Fibroblast of skin of left biceps (primary cell): ENCODE results near the gene AGAP1.

ENCODE experiments used
- DNase-seq, 2 experiments: peaks; one replicate each; pipeline ENCODE4 v3.0.0-alpha.2; 2013; ENCODE audit warnings: low read depth in 2 of 2

The AGAP1 gene

DNA sequence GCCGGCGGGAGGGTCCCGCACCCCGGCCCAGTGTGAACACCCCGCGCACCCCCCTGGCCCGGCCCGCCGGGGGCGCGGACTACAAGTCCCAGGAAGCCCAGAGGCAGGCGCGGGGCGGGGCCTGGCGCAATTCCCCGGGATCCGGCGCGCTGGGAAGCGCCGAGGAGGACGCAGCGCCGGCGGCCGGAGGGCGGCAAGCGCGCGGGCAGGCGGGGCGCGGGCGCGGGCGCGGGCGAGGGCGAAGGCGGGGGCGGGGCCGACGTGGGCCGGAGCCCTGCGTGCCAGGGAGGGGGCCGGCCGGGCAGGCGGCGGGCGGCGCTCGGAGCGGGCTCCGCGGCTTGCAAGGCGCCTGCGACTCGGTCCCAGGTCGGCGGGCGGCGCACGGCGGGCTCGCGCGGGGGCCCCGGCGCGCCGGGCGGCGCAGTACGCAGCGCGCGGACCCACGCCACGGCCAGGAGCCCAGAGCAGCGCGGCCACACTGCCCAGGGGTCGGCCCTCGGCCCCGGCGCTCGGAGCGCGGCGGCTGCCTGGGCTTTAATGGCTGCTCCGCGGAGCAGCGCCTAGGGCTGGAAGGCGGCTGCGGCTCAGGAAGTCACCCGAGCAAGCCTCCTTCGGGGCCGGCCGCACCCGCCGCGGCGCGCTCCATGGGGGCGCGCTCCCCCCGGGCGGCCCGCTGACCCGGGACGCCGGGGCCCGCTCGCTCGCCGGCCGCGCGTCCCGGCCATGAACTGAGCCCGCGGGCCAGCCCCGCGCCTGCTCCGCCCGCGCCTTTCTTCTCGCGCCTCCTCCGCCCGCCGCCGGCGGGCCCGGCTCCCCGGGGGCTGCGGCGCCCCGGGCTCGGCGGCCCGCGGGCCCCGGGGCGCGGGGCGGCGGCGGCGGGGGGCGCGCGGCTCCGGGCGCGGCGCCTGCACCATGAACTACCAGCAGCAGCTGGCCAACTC lies at the start of gene AGAP1:
TSS of gene AGAP1 (plus strand) at position 269 of the 941 bp plus-strand sequence.
- peak; percentile 61 to 65 for DNase-seq

DNA sequence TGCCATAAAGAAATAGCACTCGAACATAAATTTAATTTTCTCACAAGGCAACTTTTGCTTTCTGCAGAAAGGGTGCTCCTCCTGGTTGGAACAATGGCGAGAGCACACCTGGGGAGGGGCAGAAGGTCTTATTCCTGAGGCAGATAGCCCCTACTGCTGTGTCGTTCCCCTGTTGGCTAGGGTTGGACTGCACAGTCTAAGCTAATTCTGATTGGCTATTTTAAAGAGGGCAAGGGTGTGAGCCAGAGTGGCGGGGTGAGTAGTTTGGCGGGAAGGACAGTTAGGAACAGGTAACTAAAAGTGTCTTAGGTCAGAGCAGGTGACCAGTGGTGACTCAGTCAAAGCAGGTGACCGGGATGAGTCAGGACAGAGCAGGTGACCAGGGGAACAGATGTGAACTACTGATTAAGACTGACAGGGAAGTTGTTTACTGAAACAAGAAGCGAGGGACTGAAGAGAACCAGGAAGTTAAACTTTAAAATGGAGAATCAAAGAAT lies 49.7 kb upstream of the AGAP1 start:
- DNase-seq, result no peak

DNA sequence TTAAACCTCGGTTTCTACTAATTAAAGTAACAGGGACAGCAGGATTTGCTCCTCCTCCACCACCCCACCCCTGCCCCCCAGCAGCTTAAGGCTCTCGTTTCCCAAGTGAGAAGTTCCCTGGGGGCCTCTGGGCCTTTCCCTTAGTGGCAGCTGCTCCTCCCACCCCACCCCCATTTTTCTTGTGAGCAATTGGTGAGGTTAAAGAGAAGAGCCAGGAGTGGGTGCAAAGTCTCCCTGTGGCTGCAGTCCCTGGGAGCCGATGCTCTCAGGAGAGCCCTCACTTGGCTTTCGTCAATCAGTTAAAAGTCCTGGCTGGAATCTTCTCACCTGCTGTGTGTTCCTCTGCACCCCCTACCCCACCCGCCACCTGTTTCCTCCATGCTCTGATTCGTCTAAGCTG lies 48.7 kb upstream of the AGAP1 start:
- DNase-seq, result no peak

DNA sequence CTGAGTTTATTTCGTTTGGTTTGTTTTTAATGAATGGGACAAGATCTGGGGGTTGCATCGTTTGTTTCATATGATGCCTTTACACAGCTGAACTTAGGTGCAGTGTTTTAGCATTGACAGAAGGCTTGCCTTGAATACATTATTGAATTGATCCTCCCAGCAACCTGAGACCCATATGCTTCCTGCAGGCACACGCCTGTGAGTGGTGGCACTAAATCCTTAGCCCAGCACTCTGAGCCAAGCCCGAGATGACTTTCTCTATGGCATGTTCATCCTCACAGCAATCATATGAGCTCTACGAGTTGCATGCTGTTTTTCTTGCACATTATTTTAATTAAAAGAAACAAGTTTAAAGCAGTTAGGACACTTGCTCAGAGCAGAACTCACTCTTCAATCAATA lies 47.8 kb upstream of the AGAP1 start:
- DNase-seq, result no peak

DNA sequence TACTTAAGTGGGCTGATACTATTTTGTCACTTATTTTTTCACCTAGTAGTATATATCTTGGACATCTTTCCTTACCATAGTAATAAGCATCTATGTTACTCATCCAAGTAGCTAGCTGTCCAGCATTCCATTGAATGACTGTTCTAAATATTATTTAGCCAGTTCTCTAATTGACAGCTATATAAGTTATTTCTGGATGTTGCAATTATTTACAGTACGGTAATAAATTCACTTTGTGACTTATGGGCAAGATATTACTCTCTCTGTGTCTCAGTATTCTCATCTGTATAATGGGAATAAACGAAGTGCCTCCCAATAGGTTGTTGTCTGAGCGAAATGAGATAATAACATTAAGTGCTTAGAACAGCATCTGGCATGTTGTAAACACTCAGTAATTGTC lies 46.6 kb upstream of the AGAP1 start:
- peak in 1 of 2 experiments; percentile 10 for DNase-seq

DNA sequence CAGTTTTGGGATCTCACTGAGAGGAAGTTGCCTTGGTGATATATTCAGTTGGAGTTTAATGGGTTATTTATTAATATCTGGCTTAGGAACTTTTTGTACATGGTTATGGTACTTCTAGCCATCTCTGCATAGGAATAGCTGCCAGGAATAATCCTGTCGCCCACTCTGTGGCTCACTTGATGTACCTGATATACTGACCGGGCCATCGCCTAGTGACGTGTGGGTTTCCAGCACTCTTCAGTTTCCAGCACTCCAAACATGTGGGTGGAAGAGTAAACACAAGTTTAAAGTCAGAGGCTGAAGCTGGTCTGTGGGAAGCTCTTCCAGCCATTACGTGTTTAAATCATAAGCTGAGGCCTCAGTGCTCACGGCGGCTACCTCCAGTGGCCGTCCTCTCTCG lies 44.3 kb upstream of the AGAP1 start:
- DNase-seq, result no peak

DNA sequence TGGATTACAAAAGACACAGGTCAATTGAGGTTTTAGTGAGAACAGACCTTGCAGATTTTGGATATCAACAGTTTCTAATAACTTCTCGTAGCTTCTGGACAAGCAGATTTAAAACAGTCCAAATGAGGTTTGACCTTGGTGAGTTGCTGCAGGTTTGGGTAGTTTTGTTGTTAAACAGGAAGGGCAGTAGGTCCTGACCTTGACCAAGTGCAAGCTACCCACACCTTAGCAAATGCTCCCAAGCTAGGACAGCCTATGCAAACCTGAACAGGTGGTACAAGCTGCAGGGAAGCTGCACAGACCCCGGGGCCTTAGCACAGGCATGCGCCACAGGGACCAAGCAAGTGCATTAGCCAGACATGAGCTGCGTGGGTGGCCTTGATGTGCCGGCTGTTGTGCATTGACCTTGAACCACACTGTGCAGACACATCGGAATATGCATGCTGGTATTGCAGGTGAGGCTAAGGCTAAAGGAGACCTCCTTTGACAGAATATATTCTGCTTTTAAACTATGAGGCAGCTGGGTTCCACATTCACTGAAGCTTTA lies 40.2 kb upstream of the AGAP1 start:
- no peak for DNase-seq

DNA sequence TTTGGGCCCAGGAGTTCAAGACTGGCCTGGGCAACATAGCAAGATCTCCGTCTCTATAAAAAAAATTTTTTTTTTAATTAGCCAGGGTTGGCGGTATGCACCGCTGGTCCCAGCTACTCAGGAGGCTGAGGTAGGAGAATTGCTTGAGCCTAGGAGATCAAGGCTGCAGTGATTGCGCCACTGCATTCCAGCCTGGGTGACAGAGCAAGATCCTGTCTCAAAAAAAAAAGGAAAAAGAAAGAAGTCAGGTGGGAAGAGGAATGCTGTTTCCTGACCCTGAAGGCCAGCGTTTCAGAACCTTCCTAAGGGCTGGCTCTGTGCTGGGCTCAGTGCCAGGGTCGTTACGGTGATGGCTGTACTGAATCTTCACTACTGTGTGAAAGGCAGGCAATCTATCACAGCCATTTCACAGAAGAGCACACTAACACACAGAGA lies 35.0 kb upstream of the AGAP1 start:
- no peak for DNase-seq

DNA sequence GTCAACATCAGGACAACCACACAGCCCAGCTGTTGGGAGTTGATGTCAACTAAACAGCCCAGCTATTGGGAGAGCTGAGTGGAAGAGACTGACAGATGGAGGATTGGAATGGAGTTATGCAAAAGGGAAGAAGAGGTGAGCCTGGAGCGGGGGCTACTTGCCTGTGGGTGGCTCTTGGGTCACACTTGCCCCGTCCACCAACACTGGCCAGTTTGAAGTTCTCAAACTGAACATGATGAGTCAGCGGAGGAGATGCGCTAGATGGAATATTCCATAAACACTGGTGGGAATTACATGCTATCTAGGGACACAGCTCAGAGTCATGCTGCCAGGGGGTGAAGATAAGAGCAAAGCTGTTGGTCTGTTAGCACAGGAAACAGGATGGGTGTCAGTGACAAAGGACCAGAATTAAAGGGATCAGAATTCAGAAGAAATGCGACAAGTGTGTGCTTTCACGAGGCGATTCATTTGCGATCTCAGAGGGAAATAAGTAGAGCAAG lies 33.2 kb upstream of the AGAP1 start:
- DNase-seq, result no peak

DNA sequence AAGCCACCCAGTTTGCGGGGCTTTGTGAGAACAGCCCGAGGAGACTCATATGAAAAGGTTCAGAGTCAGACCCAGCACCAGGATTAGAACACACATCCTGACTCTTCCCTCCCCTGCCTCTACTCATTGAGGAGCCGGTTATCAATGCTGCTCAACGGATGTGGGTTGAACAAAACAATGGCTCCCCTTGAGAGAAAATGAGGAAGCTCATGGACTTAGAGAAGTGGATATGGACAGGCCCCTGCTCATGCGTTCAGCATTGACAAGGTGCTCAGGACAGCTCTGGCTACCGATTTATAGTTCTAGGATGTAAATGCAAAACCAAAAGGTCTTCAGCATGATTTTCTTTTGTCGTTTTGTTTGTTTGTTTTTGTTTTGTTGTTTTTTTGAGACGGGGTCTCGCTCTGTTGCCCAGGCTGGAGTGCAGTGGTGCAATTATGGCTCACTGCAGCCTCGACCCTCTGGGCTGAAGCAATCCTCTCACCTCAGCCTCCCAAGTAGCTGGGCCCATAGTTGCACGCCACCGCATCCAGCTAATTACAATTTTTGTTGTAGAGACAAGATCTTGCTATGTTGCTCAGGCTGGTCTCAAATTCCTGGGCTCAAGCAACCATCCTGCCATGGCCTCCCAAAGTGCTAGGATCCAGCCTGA lies 32.0 kb upstream of the AGAP1 start:
- DNase-seq, result no peak

DNA sequence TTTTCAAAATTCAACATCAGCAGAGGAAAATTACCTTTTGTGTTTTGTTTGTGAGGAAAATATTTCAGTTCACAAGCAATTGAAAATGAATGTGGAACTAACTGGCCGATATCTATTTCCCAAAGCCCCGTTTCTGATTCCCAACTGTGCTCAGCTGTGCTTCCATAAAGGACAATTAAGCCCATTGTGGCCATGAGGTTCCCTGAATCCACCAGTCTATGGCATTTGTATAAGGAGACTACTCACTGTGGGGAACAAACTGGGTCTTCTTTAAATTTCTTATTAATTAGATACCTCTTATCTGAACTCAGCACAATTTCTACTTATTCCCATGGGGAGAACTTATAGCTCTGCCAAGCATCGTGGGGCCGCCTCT lies 31.4 kb upstream of the AGAP1 start:
- DNase-seq, result no peak

DNA sequence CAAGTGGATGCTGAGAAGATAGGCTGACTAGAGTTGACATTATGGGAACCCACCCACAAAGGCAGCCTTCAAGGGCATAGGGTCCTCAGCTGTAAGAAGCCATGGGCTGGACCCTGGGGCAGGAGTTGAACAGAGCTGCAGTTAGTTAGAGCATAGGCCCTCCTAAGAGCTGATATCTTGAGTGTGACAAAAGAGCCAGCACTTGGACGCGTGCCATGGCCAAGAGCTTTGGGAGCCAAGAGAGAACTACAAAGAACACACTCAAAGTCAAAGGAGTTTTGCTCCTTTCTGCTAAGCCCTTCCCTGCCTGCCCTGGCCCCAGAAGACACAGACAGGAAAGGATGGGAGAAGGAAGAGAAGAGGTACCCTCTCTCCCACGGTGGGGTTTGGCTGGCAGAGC lies 29.9 kb upstream of the AGAP1 start:
- no peak for DNase-seq

DNA sequence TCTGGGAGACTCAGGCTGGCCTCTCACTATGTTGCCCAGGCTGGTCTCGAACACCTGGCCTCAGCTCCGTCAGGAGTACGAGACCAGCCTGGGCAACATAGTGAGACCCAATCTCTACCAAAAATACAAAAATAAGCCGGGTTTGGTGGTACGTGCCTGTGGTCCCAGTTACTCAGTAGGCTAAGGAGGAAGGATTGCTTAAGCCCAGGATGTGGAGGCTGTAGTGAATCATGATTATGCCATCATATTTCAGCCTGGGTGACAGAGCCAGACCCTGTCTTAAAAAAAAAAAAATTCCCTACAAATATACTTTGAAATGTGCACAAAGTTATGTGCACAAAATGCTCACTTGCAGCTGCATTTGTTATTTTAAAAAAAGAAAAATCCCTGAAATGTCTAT lies 26.3 kb upstream of the AGAP1 start:
- no peak for DNase-seq

DNA sequence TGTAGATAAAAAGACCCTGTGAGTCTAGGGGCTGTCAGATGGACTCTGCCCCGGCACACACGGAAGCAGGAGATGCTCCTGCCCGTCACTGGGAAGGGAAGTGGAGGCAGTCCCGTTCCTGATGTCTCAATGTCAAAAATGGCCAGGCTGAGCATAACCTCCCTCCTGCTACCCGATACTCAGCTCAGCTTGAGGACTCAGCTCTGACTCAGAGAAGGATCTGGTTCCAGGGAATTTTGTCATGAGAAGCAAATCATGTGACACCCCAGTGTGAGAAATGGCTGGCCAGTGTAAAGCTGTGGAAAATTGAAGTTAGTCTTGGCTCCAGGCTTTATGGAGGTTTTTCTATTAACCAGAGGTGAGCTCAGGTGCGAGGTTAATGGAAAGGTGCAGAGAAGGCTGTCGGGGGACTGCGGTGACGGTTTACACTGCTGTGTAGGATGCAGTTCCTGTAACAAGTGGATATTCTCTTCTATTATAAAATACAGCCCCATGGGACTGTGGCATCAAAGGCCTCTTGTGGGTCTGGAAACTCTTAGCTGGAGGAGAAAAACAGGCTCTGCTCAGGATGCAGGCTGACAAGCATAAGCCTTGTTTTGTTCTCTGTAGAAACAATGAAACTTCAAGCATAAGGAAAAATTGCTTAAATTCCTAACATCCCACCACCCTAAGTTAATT lies 24.7 kb upstream of the AGAP1 start:
- peak; percentile 41 to 44 for DNase-seq

DNA sequence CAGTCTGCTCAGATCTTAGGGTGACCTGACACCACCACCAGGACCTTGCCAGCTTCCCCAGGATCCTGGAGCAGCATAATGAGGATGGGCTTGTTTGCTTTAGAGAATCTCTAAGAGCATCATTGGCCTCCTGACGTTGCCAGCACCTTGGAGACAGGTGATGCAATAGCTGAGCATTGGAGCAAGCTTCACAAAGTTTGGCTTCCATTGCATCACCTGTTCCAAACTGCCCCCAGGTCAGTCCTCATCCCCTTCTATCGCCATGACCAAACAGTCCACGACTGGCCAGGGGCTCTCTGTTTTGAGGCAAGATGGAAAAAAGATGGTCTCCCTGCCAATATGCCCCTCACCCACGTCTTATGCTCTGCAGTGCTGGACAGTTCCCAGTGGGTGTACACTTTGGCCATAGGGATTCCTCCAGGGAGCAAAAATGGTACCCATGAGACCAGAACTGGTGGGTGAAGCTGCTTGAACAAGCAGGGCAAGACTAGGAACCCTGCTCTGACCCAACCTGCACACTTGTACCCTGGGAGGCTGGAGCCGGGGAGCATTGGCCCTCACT lies 22.6 kb upstream of the AGAP1 start:
- DNase-seq, result no peak

DNA sequence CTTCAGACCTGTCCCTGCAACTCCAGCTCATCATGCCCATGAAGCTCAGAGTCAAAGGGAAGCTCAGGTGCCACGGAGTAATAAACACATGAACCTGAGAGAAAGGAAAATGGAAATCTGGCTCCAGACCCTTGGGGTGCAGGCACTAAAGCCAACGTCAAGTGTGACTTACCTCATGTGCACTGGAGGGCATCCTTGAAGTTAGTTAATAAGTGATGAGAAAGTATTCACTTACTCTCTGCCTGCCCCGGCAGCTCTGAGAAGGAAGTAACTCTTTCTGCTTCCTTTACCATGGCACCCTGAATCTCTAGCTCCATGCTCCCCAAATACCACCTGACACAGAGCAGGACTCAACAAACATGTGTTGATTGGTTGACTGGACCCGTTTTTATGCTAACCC lies 21.4 kb upstream of the AGAP1 start:
- DNase-seq, result no peak

DNA sequence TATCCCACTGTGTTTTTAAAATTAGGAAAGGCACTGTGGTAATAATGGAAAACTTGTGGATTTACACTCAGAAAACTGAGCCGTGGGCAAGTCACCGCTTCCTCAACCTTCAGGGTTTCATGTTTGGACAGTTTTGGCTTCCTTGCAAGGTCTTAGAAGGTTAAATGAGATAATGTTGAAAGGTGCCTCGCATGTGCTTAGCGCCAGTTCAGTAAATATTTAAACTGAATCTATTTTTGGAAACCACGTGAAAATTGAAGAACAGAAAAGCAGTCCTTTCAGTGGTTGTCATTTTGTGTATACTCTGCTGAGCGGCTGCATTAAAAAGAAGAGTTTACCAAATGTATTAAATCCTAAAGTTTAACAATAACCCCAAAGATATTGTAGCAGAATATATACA lies 15.2 kb upstream of the AGAP1 start:
- DNase-seq, result no peak

DNA sequence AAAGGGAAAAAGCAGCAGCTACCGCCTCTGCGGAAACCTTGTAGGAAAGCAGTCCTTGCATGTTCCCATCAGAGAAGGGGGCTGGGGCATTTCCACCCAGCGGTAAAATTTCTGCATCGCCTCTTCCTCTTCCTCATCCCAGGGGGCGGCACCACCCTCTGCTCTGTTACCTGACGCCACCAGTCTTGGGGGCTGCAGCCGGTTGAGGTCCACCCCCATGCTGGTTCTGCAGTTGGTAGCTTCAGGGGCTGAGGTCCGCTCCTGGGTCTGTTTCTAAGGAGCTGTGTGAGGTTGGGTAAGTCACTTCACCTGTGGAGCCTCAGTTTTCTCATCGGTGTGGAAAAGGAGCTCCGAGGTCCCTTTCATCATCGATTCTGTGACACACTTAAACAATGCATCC lies 14.2 kb upstream of the AGAP1 start:
- no peak for DNase-seq

DNA sequence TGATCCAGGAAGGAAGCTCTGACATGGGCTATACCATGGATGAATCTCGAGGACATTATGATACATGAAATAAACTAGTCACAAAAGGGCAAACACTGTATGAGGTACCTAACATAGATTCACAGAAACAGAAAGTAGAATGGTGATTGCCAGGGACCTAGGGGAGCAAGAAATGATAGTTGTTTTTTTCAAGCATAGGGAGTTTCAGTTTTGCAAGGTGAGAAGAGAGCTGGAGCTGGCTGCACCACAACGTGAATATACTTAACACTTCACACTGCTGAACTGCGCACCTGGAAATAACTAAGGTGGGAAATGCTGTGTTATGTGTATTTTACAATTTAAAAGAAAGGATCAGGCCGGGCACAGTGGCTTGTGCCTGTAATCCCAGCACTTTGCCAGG lies 13.2 kb upstream of the AGAP1 start:
- DNase-seq, result no peak

DNA sequence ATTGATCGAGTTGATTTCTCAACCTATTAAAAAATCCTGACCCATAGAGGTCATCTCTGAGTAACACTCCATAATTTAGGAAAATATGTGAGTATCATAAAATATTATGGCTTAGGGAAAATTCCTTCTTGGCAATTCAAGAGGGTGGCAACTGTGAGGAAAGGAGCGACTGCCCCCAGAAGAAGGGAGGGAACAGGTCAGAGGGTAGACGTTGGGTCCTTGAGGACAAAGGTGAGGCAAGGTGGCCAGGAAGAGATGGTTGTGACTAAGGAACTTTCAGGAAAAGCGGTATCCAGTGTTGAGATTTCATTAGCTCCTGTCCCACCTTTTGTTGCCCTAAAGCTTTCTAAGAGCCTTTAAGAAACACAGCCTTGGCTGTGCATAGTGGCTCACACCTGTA lies 10.5 kb upstream of the AGAP1 start:
- DNase-seq, result no peak

DNA sequence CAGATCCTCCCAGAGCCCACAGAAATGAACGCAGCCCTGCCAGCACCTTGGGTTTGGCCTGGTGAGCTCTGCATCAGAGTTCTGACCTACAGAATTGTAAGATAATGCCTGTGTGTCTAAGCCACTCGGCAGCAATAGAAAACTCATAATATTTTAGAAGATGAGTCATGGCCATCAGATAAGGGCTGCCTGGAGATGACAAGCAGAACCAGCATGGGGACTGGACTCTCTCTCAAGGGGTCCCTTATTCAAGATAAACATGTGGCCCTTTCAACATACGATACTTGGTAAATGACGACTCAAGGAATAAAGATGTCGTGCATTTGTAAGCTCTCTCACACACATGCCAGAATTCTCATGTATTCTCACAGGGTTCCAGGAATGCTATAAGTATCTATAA lies 8.5 kb upstream of the AGAP1 start:
- DNase-seq, result no peak

DNA sequence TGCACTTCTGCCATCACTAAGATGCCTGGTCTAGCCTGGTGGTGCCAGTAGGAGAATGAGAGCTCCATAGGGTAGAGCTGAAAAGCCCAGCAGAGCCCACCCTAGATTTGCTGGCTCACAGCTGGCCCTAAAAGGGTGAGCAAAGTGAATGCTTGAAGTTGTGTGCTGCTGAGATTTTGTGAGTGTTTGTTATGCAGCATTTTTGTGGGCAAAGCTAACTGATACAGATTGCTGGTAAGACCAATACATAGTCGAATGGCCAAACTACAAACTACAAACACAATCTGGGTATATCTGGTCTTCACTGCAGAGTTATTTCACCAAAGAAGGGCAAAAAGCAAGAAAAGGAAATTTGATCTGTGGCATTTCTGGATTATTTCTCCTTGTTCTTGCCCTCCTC lies 7.1 kb upstream of the AGAP1 start:
- no peak for DNase-seq
